AG04450 (cell line): ENCODE results near the gene TAS2R46. TPM values are rescaled to one million over a fixed set of nuclear protein-coding genes. Genes with fewer than 3 reads are reported as not detected.
"Not testable (repeated sequence)": the region's sequence is repeated elsewhere in the genome, so short reads cannot be mapped to it uniquely, and the experiment has no call there.

ENCODE experiments used
- CTCF ChIA-PET: fragments of 300-600, 350-600 bp; formaldehyde crosslinking; extraction: SDS; loops from one replicate; lab custom pipeline; 2022; ENCODE audit warnings: antibody characterized with exemption, inconsistent platforms; lab: Charles Lee
- POLR2A ChIA-PET: fragments of 350-600 bp; formaldehyde crosslinking; extraction: SDS; loops from one replicate; lab custom pipeline; 2021; ENCODE audit warnings: antibody characterized with exemption, inconsistent platforms; lab: Yijun Ruan, JAX
- DNase-seq: peaks from one replicate; pipeline ENCODE4 v3.0.0-alpha.2; 2011; ENCODE audit warnings: low read depth, low spot score
- H3K27ac ChIP-seq: one replicate; pipeline ENCODE4 v1.5.1; 2012; ENCODE audit warnings: low read depth, low read length, control low read depth
- H3K27me3 ChIP-seq: one replicate; pipeline ENCODE4 v1.6.0; 2012; ENCODE audit warnings: low read length; ENCODE audit not compliant: control insufficient read depth, insufficient read depth
- H3K4me3 ChIP-seq: 2 replicates; pipeline ENCODE4 v1.5.1; 2011; ENCODE audit warnings: mild to moderate bottlenecking, low read depth, low read length, control low read depth
- H3K9me3 ChIP-seq: 2 replicates; pipeline ENCODE4 v1.5.1; 2012; ENCODE audit warnings: low read length; ENCODE audit not compliant: control insufficient read depth, insufficient read depth
- CTCF ChIP-seq: IDR thresholded peaks from 2 replicates; pipeline ENCODE4 v1.5.1; 2011; ENCODE audit warnings: low read depth, low read length, control low read depth, inconsistent platforms
- polyA minus RNA-seq: library from RNA; depleted of rRNA, polyadenylated mRNA; stranded (reverse); fragments of >200 nt; gene quantifications from 2 replicates; pipeline ENCODE4 v1.2.3, GENCODE V29; 2011; rRNA and poly(A)+ RNA removed
- polyA plus RNA-seq: library from polyadenylated mRNA; depleted of rRNA; stranded (reverse); fragments of >200 nt; gene quantifications from 2 replicates; pipeline ENCODE4 v1.2.3, GENCODE V29; 2011; rRNA removed

Gene TAS2R46
- 0.30 TPM in 1 of 2 replicates, not detected in the other for polyA plus RNA-seq
- polyA minus RNA-seq: 3.8 and 4.4 TPM in 2 replicates

- H3K4me3 ChIP-seq, H3K27ac ChIP-seq, CTCF ChIA-PET, POLR2A ChIA-PET, H3K27me3 ChIP-seq, DNase-seq, H3K9me3 ChIP-seq: not testable (repeated sequence)
These were observed at the start of gene TAS2R46 for GRCh38 chr12:11062194-11062593. TAS2R46 (minus strand) TSS chr12:11062294; CDS start chr12:11062294, 0 bp downstream.

- H3K27me3 ChIP-seq, H3K27ac ChIP-seq, H3K4me3 ChIP-seq, POLR2A ChIA-PET, H3K9me3 ChIP-seq, DNase-seq, CTCF ChIA-PET: not testable (repeated sequence)
These were observed 49.1 kb upstream of the TAS2R46 start for GRCh38 chr12:11111213-11111612.

GRCh38 chr12:11108862-11109261 is 46.8 kb upstream of the TAS2R46 start:
- CTCF ChIA-PET: no interaction called here
- H3K27me3 ChIP-seq: no peaks in the 10 kb centered on the region
- POLR2A ChIA-PET: no interaction called here
- DNase-seq: no peak
- H3K4me3 ChIP-seq: no peak overlapping the region
- no peak overlapping the region for H3K27ac ChIP-seq
- TF ChIP-seq CTCF: no peak
- no peaks in the 10 kb centered on the region for H3K9me3 ChIP-seq

GRCh38 chr12:11107719-11108118 is 45.6 kb upstream of the TAS2R46 start:
- Histone ChIP-seq H3K9me3 (no peaks in the 10 kb centered on the region), H3K27ac (no peak overlapping the region), H3K4me3 (no peak overlapping the region), H3K27me3 (no peaks in the 10 kb centered on the region)
- no peak for TF ChIP-seq CTCF
- POLR2A ChIA-PET: no interaction called here
- no peak for DNase-seq
- CTCF ChIA-PET: no interaction called here

GRCh38 chr12:11106288-11106687 is 44.2 kb upstream of the TAS2R46 start:
- Histone ChIP-seq H3K27me3 (no peaks in the 10 kb centered on the region), H3K27ac (no peak overlapping the region), H3K9me3 (no peaks in the 10 kb centered on the region), H3K4me3 (no peak overlapping the region)
- DNase-seq: no peak
- POLR2A ChIA-PET: no interaction called here
- no peak for TF ChIP-seq CTCF
- CTCF ChIA-PET: no interaction called here

GRCh38 chr12:11105546-11105945 is 43.5 kb upstream of the TAS2R46 start:
- no peak overlapping the region for H3K27ac ChIP-seq
- DNase-seq: no peak
- no peak for TF ChIP-seq CTCF
- H3K9me3 ChIP-seq: no peaks in the 10 kb centered on the region
- no peaks in the 10 kb centered on the region for H3K27me3 ChIP-seq
- ChIA-PET CTCF (no interaction called here), POLR2A (no interaction called here)
- H3K4me3 ChIP-seq: no peak overlapping the region

GRCh38 chr12:11094910-11095309 is 32.8 kb upstream of the TAS2R46 start:
- H3K27ac ChIP-seq, H3K4me3 ChIP-seq, H3K9me3 ChIP-seq, DNase-seq, H3K27me3 ChIP-seq, CTCF ChIA-PET, POLR2A ChIA-PET: not testable (repeated sequence)
